Inflammatory macrophage treated with lipopolysaccharide for 1 hour (primary cell): ENCODE measurements around the gene SAXO1.
"Not testable (repeated sequence)": the region's sequence is repeated elsewhere in the genome, so short reads cannot be mapped to it uniquely, and the experiment has no call there.

Experiments
- DNase-seq, 2 donors: peaks; one replicate each; pipeline ENCODE4 v3.0.0-alpha.2; 2020 to 2022

SAXO1 gene, protein sequence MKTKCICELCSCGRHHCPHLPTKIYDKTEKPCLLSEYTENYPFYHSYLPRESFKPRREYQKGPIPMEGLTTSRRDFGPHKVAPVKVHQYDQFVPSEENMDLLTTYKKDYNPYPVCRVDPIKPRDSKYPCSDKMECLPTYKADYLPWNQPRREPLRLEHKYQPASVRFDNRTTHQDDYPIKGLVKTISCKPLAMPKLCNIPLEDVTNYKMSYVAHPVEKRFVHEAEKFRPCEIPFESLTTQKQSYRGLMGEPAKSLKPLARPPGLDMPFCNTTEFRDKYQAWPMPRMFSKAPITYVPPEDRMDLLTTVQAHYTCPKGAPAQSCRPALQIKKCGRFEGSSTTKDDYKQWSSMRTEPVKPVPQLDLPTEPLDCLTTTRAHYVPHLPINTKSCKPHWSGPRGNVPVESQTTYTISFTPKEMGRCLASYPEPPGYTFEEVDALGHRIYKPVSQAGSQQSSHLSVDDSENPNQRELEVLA

DNA sequence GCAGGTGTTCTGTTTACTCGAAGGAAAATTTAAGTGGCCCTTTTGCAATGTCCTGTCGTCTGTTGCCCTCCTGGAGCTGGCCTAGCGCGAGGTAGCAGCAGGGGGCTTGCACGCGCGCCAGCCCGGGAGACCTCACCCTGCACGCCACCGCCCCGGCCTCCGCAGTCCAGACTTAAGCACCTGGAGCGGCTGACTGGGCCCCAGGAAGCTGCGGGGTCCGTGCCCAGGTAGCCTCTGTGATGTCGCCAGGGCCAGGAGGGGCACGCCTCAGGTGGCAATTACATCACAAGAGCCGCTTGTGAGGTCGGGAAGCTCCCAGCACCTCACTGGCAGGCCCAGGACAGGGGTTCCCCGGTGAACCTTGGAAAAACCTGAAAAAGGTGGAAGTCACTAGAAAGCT is at the start of gene SAXO1:
TSS of gene SAXO1 (minus strand) at position 195 of the 400 bp plus-strand sequence. CDS start 301 bp downstream, outside the sequence.
- DNase-seq, result no peak

DNA sequence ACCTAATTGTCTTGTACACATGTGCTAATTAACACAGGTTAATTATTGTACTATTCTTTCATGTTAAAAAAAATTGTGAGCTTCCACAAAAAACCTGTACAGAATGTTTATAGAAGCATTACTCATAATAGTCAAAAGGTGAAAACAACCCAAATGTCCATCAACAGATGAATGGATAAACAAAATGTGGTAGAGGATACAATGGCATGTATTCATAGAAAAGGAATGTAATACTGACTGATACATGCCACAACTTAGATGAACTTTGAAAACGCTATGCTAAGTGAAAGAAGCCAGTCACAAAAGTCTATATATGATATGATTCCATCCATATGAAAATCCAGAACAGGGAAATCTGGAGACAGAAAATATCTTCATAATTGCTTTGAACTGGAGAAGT is 41.8 kb upstream of the SAXO1 start:
- DNase-seq, result no peak

DNA sequence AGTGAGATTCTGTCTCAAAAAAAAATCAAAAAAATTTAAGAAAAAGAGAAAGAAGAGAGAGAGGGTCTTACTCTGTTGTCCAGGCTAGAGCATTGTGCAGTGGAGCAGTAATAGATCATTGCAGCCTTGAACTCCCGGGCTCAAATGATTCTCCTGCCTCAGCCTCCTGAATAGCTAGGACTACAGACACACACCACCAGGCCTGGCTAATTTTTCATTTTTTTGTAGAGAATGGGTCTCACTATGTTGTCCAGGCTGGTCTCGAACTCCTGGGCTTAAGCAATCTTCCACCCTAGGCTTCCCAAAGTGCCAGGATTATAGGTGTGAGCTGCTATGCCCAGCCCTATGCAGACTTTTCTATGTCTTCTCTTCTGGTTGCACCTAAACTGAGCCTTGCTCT is 41.2 kb upstream of the SAXO1 start:
- DNase-seq, result no peak

DNA sequence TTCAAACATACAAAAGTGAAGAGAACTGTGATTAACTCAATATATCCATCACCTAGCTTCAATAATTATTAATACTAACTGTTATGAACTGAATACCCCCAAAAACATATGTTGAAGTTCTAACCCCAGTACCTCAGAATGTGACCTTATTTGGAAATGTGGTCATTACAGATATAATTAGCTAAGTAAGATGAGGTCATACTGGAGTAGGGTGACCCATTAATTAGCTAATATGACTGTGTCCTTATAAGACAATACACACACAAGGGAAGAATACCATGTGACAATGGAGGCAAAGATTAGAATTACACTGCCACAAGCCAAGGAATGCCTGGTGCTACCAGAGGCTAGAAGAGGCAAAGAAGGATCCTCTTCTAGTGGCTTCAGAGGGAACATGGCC is 24.0 kb upstream of the SAXO1 start:
- no peak for DNase-seq

DNA sequence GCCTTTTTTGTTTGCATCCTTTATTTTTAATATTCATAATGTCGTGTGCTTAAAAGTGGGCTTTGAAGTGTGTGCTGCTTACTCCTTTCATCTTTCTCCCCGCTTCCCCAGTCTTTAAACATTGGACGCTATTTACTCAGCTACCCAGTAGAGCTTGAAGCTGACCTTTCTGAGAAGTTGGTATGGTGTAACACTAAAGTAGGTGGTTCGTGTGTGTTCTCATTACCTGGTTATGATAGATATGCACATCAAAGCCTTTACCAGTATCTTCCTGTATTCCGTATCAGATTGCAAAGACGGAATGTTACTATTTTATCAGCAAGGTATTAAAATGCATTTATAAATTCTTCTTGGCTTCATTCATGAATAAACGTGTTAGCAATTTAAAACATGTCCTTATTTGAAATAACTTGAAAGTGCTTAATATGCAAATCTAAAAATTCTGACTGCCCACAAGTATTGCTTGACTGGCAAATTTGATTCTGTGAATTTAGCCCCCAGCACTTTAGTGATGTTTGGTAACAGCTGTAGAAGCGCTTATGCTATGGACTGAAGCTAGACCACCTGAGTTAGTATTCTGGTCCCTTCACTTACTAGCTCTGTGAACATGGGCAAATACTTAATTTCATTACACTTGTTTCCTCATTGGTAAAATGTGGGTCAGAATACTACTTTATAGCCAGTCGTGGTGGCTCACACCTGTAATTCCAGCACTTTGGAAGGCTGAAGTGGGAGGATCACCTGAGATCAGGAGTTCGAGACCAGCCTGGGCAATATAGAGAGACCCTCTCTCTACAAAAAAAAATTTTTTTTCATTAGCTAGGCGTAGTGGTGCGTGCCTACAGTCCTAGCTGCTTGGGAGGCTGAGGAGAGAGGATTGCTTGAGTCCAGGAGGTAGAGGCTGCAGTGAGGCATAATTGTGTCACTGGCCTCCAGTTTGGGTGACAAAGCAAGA is 17.9 kb upstream of the SAXO1 start:
- DNase-seq, result no peak

DNA sequence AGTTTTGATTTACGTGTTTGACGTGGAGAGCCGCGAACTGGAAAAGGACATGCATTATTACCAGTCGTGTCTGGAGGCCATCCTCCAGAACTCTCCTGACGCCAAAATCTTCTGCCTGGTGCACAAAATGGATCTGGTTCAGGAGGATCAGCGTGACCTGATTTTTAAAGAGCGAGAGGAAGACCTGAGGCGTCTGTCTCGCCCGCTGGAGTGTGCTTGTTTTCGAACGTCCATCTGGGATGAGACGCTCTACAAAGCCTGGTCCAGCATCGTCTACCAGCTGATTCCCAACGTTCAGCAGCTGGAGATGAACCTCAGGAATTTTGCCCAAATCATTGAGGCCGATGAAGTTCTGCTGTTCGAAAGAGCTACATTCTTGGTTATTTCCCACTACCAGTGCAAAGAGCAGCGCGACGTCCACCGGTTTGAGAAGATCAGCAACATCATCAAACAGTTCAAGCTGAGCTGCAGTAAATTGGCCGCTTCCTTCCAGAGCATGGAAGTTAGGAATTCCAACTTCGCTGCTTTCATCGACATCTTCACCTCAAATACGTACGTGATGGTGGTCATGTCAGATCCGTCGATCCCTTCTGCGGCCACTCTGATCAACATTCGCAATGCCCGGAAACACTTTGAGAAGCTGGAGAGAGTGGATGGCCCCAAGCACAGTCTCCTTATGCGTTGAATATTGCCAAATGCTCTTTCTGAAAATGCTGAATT is 17.1 kb upstream of the SAXO1 start:
- peak in 1 of 2 donors; percentile 16 for DNase-seq

DNA sequence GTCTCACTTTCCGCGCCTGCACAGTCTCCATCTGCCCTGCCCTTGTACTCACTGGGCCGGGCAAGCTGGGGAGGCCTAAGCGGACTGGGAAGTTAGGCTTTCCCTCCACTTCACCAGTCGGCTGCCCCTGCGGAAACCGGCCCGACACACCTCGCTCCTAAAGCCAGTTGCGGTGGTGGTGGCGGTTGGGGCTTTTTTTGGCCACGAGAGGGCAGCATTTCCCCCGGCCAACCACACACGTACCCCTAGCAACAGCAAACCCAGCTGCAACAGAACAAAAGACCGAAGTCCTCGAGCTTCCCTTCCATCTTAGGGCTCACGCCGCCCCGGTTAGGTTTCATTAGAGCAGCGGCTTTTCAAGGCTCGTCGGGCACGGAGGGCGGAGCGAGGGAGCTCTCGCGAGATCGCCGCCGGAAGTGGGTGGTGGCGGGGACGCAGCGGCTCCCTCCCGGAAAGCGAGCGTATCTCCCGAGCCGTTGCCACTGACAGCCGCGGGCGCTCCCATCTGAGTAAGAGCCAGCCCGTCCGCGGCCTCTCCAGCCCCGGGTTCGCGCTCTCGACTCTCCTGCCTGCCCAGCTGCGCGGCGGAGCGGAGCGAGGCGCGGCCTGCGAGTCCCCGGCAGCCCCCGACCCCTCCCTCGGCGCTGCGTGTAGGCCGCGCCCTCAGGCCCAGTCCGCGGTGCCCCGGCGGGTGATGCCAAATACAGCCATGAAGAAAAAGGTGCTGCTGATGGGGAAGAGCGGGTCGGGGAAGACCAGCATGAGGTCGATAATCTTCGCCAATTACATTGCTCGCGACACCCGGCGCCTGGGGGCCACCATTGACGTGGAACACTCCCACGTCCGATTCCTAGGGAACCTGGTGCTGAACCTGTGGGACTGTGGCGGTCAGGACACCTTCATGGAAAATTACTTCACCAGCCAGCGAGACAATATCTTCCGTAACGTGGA is 16.2 kb upstream of the SAXO1 start, which contains the start of gene RRAGA:
TSS of gene RRAGA (plus strand) at position 462 of the 951 bp plus-strand sequence. CDS start at position 695, 233 bp downstream.
- peak; percentile 93 to 98 for DNase-seq

DNA sequence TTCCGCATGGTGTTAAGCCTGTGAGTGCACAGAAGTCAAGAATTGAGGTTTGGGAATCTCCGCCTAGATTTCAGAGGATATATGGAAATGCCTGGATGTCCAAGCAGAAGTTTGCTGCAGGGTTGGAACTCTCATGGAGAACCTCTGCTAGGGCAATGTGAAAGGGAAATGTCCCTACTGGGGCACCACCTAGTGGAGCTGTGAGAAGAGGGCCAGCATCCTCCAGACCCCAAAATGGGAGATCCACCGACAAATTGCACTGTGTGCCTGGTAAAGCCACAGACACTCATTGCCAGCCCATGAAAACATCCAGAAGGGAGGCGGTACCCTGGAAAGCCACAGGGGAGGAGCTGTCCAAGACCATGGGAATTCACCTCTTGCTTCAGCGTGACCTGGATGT is 3.6 kb upstream of the SAXO1 start:
- DNase-seq, result no peak

DNA sequence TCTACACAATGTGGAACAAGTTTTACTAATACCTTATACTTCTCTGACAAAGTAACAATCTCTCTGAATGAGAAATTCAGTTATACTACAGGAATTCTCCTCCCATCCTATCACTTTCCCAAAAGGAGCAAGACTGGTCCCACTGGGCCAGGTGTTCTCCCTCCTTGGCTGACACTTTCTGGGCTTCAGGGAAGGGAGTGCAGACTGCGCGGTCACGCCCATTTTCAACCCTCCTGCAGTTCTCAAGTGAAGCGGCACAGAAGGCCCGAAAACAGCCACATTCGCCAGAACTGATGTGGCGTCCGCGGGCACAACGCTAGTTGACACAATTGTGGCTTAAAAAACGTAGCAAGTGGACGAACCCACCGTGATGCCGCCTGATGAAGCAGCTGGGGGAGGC is 603 bp downstream of the SAXO1 start:
- DNase-seq, result no peak

DNA sequence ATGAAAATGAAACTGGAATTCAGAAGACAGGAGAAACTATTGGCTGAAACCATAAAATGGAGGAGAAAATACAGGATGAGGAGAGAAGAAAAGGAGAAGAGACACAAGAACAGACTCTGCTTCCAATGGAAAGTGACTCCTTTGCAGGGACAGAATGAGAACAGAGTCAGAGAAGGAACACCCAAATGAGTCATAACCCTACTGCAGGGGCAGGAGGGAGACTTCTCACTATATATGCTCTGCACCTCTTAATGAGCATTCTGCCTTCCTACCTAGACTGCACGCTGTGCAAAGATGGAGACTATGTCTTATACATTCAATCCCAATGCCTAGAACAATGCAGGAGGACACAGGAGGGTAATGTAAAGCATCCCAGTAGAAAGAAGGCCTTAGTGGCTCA is 2.1 kb downstream of the SAXO1 start:
- no peak for DNase-seq

DNA sequence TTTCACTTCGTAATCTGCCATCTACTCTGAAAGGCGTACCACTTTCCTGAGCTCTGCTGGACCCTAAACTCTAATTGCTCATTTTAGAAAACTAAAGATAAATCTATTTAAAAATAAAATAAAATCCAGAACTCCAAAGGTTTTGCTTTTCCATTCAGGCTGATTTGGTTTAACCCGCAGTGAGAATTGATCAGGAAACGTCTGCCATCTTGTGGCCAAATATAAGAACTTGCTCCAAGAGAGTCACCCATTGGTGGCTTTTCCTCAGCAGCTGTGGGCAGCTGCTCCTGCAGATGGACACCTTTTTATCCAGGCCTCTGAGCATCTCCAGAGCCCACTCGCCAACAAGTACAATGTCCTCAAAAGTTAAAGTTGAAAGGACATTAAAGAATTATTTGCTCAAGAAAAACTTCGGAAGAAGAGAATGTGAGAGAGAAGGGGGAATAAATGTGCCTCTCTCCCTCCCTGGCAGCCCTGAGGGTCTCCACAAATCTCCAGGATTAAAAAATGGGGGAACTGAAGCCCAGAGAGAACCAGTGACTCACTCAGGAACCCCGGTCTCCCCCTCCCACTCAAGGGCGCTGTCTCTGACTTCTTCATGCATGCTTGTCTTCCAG is 4.1 kb downstream of the SAXO1 start:
- peak; percentile 32 to 70 for DNase-seq

DNA sequence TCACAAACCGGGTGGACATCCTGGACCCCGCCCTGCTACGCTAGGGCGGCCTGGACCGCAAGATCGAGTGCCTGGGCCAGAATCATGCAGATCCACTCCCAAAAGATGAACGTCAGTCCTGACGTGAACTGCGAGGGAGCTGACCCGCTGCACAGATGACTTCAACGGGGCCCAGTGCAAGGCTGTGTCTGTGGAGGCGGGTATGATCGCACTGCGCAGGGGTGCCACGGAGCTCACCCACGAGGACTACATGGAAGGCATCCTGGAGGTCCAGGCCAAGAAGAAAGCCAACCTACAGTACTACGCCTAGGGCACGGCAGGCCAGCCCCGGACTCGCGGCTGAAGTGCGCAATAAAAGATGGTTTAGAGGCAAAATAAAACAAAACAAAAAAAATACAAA is 5.2 kb downstream of the SAXO1 start:
- DNase-seq, result no peak

DNA sequence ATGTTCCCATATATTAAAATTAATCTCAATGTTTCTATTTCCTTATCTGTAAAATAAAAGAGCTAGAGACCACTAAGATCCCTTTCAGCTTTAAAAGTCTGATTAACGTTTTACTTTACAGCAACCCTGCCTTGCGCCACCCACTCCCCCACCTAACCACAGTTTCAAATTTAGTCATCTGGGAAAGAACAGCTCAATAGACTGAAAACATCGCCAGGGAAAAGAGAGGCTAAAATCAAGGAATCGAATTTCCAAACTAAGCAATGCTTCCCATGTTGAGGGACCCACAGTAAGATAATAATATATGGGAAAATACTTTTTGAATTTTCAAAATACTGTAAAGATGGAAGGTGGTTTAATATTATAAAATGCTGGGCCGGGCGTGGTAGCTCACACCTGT is 6.6 kb downstream of the SAXO1 start:
- no peak for DNase-seq

DNA sequence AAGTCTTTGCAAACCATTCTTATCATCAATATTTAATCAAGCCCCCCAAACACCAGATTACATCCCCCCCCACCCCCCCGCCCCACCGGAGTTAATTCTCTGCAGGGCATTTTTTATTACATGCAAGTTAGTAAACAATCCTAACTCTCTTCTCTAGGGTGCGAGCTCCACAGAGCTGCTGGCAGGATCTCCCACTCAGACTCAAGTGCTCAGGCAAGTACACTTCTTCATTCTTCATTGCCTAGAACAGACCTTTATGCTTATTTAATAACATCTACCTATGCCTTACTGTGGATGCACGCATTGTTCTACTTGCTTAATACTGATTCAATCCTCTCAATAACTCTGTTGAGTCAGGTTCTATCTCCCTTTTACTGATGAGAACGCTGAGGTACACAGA is 9.9 kb downstream of the SAXO1 start:
- no peak for DNase-seq

DNA sequence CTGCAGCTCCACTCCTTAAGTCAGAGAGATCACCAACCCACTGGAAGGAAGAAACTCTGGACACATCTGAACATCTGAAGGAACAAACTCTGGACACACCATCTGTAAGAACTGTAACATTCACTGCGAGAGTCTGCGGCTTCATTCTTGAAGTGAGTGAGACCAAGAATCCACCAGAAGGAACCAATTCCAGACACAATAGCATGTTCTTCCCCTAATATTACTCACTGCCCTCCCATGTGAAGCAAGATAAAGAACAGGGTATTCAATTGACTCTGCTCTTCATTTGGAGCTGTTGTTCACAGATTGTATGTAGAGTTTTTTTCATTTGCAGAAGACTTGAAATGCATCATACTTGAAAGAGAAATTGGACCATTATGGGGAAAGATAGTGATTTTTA is 10.8 kb downstream of the SAXO1 start:
- no peak for DNase-seq

DNA sequence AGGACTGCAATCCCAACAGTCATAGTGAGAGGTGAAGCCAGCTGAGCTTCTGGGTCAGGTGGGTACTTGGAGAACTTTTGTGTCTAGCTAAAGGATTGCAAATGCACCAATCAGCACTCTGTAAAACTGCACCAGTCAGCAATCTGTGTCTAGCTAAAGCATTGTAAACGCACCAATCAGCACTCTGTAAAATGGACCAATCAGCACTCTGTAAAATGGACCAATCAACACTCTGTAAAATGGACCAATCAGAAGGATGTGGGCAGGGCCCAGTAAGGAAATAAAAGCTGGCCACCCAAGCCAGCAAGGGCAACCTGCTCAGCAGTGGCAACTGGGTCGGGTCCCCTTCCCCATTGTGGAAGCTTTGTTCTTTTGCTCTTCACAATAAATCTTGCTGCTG is 11.4 kb downstream of the SAXO1 start:
- DNase-seq, result not testable (repeated sequence)

DNA sequence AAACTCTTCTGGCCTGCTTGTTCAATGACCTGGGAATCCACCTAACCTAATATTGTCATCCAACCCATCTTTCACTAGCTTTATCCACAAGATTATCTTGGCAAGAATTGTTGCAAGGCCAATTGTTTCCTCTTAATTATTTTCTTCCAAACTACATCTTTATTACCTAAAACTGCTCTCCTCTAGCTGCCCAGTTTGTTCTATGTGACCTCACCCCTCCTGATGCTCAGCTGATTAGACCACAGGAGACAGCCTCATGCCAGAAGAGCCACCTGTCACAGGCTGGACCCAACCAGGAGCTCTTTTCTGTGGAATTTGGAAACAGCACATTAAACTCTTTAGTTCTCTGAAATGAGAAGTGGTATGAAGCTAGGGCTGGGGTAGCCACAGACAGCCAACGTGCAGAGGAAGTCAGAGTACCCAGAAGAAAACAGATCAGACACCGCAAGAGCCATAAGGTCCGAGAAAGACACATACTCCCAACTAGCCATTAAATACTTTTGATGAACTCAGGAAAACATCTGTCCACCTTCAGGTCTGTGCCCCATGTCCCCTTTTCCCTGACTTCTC is 12.0 kb downstream of the SAXO1 start:
- DNase-seq, result no peak

DNA sequence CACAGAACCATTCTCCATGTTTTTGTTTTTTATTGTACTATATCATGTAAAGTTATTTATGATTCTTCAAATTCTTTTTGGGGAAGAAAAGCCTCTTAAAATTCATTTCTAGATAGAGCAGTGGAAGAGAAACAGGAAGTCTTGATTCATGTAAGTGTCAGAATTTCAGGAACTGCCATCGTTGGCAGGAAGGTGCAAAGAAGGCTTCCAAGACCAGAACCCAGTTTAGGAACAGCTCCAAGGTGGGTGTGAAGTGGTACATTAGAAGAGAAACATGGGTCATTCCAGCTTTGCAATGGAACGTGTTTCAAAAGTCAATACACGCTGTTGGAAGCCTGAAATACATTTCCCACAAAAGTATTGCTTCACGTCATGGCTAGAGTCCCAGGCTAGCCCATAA is 14.8 kb downstream of the SAXO1 start:
- DNase-seq, result peak in 1 of 2 donors; percentile 1

DNA sequence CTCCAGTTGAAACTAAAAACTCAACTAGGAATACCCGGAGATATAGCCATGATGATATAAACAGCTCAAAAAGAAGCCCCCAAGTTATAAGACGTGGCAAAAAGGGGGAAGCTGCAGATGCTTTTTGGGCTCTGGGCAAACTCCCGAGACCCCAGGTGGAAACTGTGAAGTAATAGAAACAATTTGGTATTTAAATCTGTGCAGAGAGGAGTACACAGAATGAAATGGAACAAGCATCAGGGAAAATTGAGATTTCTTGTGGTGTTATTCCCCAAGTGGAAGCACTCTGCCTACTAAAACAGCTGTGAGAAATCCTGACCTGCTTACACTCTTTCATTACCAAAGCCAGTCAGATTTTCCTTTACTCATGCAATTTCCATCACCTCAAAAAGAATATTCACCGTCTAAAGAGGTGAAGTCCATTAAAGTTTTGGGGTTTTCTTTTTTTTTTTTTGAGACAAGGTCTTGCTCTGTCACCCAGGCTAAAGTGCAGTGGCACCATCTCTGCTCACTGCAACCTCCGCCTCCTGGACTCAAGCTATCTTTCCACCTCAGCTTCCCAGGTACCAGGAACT is 23.5 kb downstream of the SAXO1 start:
- DNase-seq, result no peak

DNA sequence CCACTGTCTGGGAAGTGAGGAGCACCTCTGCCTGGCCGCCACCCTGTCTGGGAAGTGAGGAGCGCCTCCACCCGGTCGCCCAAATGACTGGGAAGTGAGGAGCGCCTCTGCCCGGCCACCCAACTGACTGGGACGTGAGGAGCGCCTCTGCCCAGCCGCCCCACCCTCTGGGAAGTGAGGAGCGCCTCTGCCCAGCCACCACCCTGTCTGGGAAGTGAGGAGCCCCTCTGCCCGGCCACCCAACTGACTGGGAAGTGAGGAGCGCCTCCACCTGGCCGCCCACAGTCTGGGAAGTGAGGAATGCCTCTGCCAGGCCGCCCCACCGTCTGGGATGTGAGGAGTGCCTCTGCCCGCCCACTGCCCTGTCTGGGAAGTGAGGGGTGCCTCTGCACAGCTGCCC is 32.9 kb downstream of the SAXO1 start:
- DNase-seq, result no peak
